Activated naive CD8-positive, alpha-beta T cell treated with anti-CD3 and anti-CD28 coated beads, Interleukin-2, amount 50 U/mL, for 24 hours (primary cell): ENCODE results near the gene CDH13.

Source experiments
- ATAC-seq: fragments of 150-1000 bp; cut with Tn5 transposase; one replicate; pipeline ENCODE4 v1.10.0; 2021
- DNase-seq: peaks from one replicate; pipeline ENCODE4 v3.0.0; 2021
- H3K27ac Mint-ChIP-seq: one replicate; pipeline ENCODE4 v1.8.0; 2021; ENCODE audit warnings: mild to moderate bottlenecking, mixed read lengths
- H3K27me3 Mint-ChIP-seq: one replicate; pipeline ENCODE4 v1.8.0; 2021; ENCODE audit warnings: mixed read lengths
- H3K36me3 Mint-ChIP-seq: one replicate; pipeline ENCODE4 v1.8.0; 2021; ENCODE audit warnings: low read depth, mixed read lengths
- H3K4me1 Mint-ChIP-seq: one replicate; pipeline ENCODE4 v1.8.0; 2021; ENCODE audit warnings: mixed read lengths
- H3K4me3 Mint-ChIP-seq: one replicate; pipeline ENCODE4 v1.8.0; 2021; ENCODE audit warnings: mild to moderate bottlenecking, moderate library complexity, mixed read lengths
- H3K9me3 Mint-ChIP-seq: one replicate; pipeline ENCODE4 v1.8.0; 2021; ENCODE audit warnings: mixed read lengths

CDH13 gene

DNA sequence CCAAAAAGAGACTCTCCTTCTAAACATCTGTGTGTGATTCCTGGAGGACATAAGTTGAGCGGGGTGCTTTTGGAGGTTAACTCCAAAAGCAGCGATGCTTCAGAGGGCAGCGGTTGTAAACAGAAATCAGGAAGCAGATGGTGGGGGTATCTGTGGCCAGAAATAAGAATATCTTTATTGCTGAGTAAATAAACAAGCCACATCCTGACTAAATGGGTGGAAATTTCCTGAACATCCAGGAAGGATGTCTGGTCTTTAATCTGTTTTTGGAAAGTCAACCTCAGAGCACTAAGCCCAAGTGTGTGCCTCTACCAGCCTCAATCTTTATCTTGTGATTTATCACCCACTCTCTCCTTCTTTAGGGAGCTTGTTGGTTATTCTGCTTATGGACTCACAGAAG, 123.3 kb downstream of the CDH13 start:
- Mint-ChIP-seq H3K36me3 (no peaks in the 10 kb centered on the region), H3K27me3 (peaks cover 7% of the 10 kb centered on the region), H3K4me3 (no peak overlapping the region), H3K27ac (no peak overlapping the region), H3K9me3 (no peaks in the 10 kb centered on the region), H3K4me1 (no peaks in the 10 kb centered on the region)
- ATAC-seq: no peak
- no peak for DNase-seq

DNA sequence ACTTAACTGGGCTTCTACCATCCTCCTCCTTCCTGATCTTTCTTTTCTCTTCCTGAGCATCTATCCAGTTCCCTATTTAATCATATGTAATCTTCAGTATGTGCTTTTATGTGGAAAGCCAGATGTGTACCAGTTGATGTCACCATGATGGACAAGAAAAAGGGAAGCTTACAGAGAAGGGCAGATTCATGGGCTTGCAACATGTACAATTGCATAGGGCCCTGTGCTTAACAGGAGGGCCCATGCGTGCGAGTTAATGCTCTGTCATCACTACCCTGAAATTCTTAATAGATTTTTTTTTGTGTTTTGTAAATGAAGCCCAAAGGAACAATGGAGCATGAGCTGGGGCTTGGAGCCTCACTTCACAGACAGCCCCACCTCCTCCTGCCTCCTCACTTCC, 124.3 kb downstream of the CDH13 start:
- Mint-ChIP-seq H3K9me3 (no peaks in the 10 kb centered on the region), H3K4me3 (no peak overlapping the region), H3K27ac (no peak overlapping the region), H3K4me1 (no peaks in the 10 kb centered on the region), H3K36me3 (no peaks in the 10 kb centered on the region), H3K27me3 (peaks cover 7% of the 10 kb centered on the region)
- ATAC-seq (no peak), DNase-seq (no peak)

DNA sequence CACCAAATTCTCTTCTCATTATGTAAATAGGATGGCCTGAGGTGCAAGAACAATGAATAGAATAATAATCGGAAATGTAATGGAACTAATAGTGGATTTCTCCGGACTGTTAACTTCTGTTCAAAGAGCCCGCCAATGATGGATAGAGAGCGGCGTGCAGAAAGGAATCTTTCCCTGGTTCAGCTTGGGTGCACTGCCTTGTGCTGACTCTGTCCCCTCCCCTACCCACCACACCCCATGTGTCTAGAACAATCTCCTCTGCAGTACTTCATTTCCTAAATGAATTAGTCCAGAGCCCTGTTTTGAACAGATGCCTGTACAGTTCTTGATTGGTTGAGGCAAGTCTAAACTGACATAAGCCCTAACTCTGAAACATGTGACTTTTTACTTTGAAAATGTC, 125.4 kb downstream of the CDH13 start:
- H3K9me3 Mint-ChIP-seq: no peaks in the 10 kb centered on the region
- no peaks in the 10 kb centered on the region for H3K4me1 Mint-ChIP-seq
- no peak overlapping the region for H3K4me3 Mint-ChIP-seq
- ATAC-seq (no peak), DNase-seq (no peak)
- no peak overlapping the region for H3K27ac Mint-ChIP-seq
- peaks cover 7% of the 10 kb centered on the region for H3K27me3 Mint-ChIP-seq
- no peaks in the 10 kb centered on the region for H3K36me3 Mint-ChIP-seq

GRCh38 chr16:82753821-82754220, 127.1 kb downstream of the CDH13 start:
- H3K27ac Mint-ChIP-seq: no peak overlapping the region
- DNase-seq: no peak
- ATAC-seq: no peak
- H3K27me3 Mint-ChIP-seq: peaks cover 7% of the 10 kb centered on the region
- no peaks in the 10 kb centered on the region for H3K9me3 Mint-ChIP-seq
- H3K4me1 Mint-ChIP-seq: no peaks in the 10 kb centered on the region
- H3K4me3 Mint-ChIP-seq: no peak overlapping the region
- no peaks in the 10 kb centered on the region for H3K36me3 Mint-ChIP-seq

DNA sequence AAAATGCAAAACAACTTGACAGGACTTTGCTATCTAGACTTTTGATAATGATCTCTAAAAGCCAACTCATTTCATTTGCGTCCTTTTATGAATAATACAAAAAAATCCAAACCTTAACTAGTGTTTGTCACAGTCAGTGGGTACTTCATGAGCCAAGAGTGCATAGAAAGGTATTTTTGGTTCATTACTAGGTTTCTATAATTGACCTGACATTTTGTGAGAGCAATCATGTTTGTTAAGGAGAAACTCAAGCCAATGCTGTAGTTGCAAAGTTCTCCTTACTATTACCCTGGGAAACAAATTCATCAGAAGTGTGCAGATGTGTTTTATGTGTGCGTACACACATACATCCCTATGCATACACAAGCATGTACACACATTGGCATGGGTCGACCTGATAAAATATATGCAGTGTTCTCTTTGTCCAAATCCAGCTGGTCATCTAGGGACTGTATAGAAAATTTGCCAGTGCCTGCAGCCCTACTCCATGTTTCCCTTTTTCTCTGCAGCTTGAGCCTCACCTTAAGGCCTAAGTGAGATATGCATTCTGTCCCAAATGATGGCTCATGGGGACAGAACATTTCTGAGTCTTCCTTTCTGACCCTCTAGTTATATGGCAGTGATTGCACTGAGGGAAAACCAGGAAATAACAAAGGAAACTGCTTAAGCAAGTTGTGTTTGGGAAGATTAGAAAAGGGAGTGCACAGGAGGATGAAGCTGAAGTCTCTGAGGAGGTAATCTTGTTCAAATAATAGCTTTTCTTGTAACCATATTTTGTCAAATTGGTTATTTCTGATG, 128.1 kb downstream of the CDH13 start:
- no peak for ATAC-seq
- H3K36me3 Mint-ChIP-seq: no peaks in the 10 kb centered on the region
- DNase-seq: no peak
- H3K4me1 Mint-ChIP-seq: no peaks in the 10 kb centered on the region
- no peaks in the 10 kb centered on the region for H3K9me3 Mint-ChIP-seq
- no peak overlapping the region for H3K27ac Mint-ChIP-seq
- no peak overlapping the region for H3K4me3 Mint-ChIP-seq
- H3K27me3 Mint-ChIP-seq: peaks cover 7% of the 10 kb centered on the region

- H3K27me3 Mint-ChIP-seq: peaks cover 7% of the 10 kb centered on the region
- H3K9me3 Mint-ChIP-seq: no peaks in the 10 kb centered on the region
- ATAC-seq: no peak
- H3K4me1 Mint-ChIP-seq: no peaks in the 10 kb centered on the region
- H3K36me3 Mint-ChIP-seq: no peaks in the 10 kb centered on the region
- H3K4me3 Mint-ChIP-seq: no peak overlapping the region
- H3K27ac Mint-ChIP-seq: no peak overlapping the region
- DNase-seq: no peak
Measured at GRCh38 chr16:82755570-82756282, 129.0 kb downstream of the CDH13 start.

DNA sequence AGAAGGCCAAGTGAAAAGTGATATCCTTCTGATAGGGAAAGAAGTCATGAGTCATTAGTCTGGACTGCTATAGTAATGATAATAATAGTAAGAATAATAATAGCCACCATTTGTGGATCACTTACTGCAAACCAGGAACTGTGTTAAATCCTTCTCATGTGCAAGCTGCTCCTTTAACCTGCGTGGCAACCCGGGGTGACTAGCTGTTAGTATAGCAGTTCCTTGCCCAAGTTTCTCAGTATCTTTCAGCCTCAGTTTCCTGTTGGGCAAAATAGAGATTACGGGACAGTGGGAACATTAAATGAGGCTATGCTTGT, 129.5 kb downstream of the CDH13 start:
- ATAC-seq (no peak), DNase-seq (no peak)
- H3K36me3 Mint-ChIP-seq: no peaks in the 10 kb centered on the region
- no peak overlapping the region for H3K27ac Mint-ChIP-seq
- no peaks in the 10 kb centered on the region for H3K4me1 Mint-ChIP-seq
- peaks cover 5% of the 10 kb centered on the region for H3K27me3 Mint-ChIP-seq
- H3K9me3 Mint-ChIP-seq: no peaks in the 10 kb centered on the region
- H3K4me3 Mint-ChIP-seq: no peak overlapping the region

DNA sequence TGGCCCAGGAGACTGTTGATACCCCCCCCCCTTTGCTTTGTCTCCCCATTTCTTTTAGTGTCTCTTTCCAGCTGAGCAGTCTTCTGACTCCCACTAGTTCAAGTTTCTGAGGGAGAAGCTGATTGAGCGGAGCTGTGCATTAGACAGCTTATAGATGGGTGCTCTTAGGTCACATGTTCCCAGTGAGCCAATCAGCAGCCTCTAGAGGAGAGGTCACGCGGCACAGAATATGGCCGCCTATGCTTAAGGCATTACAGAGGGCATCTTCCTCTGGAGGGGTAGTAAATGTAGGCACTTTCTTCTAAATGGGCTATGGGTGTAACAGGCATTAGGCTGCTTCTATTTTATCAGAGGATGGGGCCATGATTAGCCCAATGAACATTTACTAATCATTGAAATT, 131.6 kb downstream of the CDH13 start:
- H3K4me1 Mint-ChIP-seq: peaks cover 6% of the 10 kb centered on the region
- no peak for ATAC-seq
- H3K36me3 Mint-ChIP-seq: no peaks in the 10 kb centered on the region
- peaks cover 6% of the 10 kb centered on the region for H3K27me3 Mint-ChIP-seq
- no peaks in the 10 kb centered on the region for H3K9me3 Mint-ChIP-seq
- no peak overlapping the region for H3K4me3 Mint-ChIP-seq
- H3K27ac Mint-ChIP-seq: no peak overlapping the region
- DNase-seq: no peak

- Mint-ChIP-seq H3K27ac (no peak overlapping the region), H3K4me3 (no peak overlapping the region), H3K27me3 (peaks cover 6% of the 10 kb centered on the region), H3K4me1 (peaks cover 6% of the 10 kb centered on the region), H3K9me3 (no peaks in the 10 kb centered on the region), H3K36me3 (no peaks in the 10 kb centered on the region)
- DNase-seq (no peak), ATAC-seq (no peak)
Measured at GRCh38 chr16:82758904-82759303, 132.1 kb downstream of the CDH13 start.

DNA sequence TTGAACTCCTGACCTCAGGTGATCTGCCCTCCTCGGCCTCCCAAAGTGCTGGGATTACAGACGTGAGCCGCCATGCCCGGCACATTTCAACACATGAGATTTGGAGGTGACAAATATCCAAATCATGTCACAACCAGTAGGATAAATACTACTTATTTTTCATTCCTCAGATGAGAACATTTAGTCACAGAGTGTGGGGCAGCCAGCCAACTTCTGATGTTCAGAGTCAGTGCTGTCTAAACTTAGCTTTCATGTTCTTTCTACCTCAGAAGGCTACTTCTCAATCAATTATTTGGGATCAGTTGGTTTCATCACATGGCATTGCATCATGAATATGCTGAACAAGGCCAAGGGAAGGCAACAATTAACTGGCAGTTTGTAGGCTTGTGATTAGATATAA, 134.5 kb downstream of the CDH13 start:
- peaks cover 6% of the 10 kb centered on the region for H3K4me1 Mint-ChIP-seq
- no peak overlapping the region for H3K4me3 Mint-ChIP-seq
- no peaks in the 10 kb centered on the region for H3K36me3 Mint-ChIP-seq
- DNase-seq (no peak), ATAC-seq (no peak)
- H3K27ac Mint-ChIP-seq: no peak overlapping the region
- H3K27me3 Mint-ChIP-seq: peaks cover 11% of the 10 kb centered on the region
- no peaks in the 10 kb centered on the region for H3K9me3 Mint-ChIP-seq

- no peak for ATAC-seq
- H3K27me3 Mint-ChIP-seq: peaks cover 11% of the 10 kb centered on the region
- no peaks in the 10 kb centered on the region for H3K36me3 Mint-ChIP-seq
- DNase-seq: no peak
- no peak overlapping the region for H3K27ac Mint-ChIP-seq
- H3K9me3 Mint-ChIP-seq: no peaks in the 10 kb centered on the region
- H3K4me3 Mint-ChIP-seq: no peak overlapping the region
- peaks cover 6% of the 10 kb centered on the region for H3K4me1 Mint-ChIP-seq
Measured at GRCh38 chr16:82761858-82762257, 135.1 kb downstream of the CDH13 start.

DNA sequence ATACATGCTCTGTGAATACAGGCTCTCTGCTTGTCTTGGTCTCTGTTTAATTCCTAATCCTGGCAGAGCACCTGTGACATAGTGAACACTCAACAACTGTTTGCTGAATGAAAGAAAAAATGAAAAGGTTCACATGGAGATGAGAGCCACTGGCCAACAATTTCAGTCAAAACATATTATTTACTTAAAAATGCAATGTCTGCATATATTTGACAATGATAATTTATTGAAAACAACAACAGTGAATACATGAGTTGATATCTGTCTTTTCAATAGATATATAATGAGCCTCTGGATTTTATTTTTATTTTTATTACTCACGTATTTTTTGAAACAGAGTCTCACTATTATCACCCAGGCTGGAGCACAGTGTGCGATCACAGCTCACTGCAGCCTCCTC, 136.6 kb downstream of the CDH13 start:
- peaks cover 11% of the 10 kb centered on the region for H3K27me3 Mint-ChIP-seq
- no peaks in the 10 kb centered on the region for H3K36me3 Mint-ChIP-seq
- DNase-seq (no peak), ATAC-seq (no peak)
- H3K4me1 Mint-ChIP-seq: peaks cover 6% of the 10 kb centered on the region
- H3K9me3 Mint-ChIP-seq: no peaks in the 10 kb centered on the region
- no peak overlapping the region for H3K4me3 Mint-ChIP-seq
- H3K27ac Mint-ChIP-seq: no peak overlapping the region

DNA sequence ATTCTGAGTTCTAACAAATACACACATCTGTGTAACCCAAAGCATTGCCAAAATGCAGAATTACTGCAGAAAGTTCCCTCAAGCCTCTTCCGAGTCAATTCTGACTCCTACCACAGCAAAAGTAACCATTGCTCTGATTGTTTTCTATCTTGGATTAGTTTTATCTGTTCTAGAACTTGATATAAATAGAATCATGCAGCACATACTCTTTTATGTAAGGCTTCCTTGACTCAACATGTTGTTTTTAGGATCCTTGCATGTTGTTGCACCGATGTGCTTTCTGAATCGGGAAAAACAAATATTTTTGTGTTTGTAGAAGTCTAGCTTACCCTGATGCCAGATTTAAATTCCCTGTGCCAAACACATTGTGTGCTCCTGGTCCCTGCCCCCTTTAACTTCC, 140.4 kb downstream of the CDH13 start:
- no peak for ATAC-seq
- no peaks in the 10 kb centered on the region for H3K9me3 Mint-ChIP-seq
- H3K27ac Mint-ChIP-seq: no peak overlapping the region
- peaks cover 9% of the 10 kb centered on the region for H3K27me3 Mint-ChIP-seq
- H3K4me3 Mint-ChIP-seq: no peak overlapping the region
- H3K4me1 Mint-ChIP-seq: peaks cover 2% of the 10 kb centered on the region
- no peak for DNase-seq
- H3K36me3 Mint-ChIP-seq: no peaks in the 10 kb centered on the region

DNA sequence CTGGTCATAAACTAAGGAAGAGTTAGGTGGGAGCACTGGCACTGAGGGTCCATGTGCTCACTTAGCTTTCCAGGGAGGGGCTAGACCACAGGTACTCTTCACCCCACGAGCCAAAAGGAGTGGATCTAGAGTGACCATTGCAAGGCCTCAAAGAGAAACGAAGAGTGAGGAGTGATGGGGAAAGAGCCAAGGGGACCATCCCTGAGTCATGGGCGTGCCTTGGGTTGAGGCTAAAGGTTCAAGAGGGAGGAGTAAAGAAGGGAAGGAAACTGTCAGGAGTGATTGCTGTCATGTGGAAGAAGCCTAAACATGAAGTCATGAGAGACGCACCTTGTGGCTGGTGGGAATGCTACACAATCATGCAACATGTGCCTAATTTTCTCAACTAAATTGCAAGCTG, 141.0 kb downstream of the CDH13 start:
- DNase-seq: no peak
- ATAC-seq: no peak
- no peaks in the 10 kb centered on the region for H3K36me3 Mint-ChIP-seq
- no peaks in the 10 kb centered on the region for H3K4me1 Mint-ChIP-seq
- no peaks in the 10 kb centered on the region for H3K9me3 Mint-ChIP-seq
- H3K27me3 Mint-ChIP-seq: peaks cover 9% of the 10 kb centered on the region
- no peak overlapping the region for H3K4me3 Mint-ChIP-seq
- H3K27ac Mint-ChIP-seq: no peak overlapping the region

- ATAC-seq (no peak), DNase-seq (no peak)
- Mint-ChIP-seq H3K27me3 (peaks cover 5% of the 10 kb centered on the region), H3K4me3 (no peak overlapping the region), H3K4me1 (no peaks in the 10 kb centered on the region), H3K36me3 (no peaks in the 10 kb centered on the region), H3K9me3 (no peaks in the 10 kb centered on the region), H3K27ac (no peak overlapping the region)
Measured at GRCh38 chr16:82769845-82770244, 143.1 kb downstream of the CDH13 start.
